GM21390 (cell line): Measurements from ENCODE around the gene SUPT20HL1.
A peak's percentile ranks its signal among the peaks of the same experiment; 100 is the strongest.
"Not testable (repeated sequence)": the region's sequence is repeated elsewhere in the genome, so short reads cannot be mapped to it uniquely, and the experiment has no call there.

ENCODE experiments used
- ATAC-seq: cut with Tn5 transposase; IDR thresholded peaks from one replicate; pipeline ENCODE4 v1.9.1; 2021; ENCODE audit not compliant: unreplicated experiment

SUPT20HL1 gene

GRCh38 chrX:24360272-24360671 lies at the start of gene SUPT20HL1:
TSS of gene SUPT20HL1 (plus strand) at chrX:24360639. CDS start at chrX:24362761, 2,122 bp downstream.
- no peak for ATAC-seq

GRCh38 chrX:24310916-24311315 lies 49.5 kb upstream of the SUPT20HL1 start:
- ATAC-seq: not testable (repeated sequence)

GRCh38 chrX:24311507-24312248 lies 48.8 kb upstream of the SUPT20HL1 start:
- ATAC-seq: not testable (repeated sequence)

- not testable (repeated sequence) for ATAC-seq
Measured at GRCh38 chrX:24312249-24312607, 48.2 kb upstream of the SUPT20HL1 start.

- ATAC-seq: no peak
Measured at GRCh38 chrX:24314019-24314635, 46.3 kb upstream of the SUPT20HL1 start, which contains the start of gene SUPT20HL2. TSS of gene SUPT20HL2 (minus strand) at chrX:24314069. CDS start at chrX:24313315, 754 bp downstream.

GRCh38 chrX:24316111-24316510 lies 44.3 kb upstream of the SUPT20HL1 start:
- ATAC-seq: no peak

- no peak for ATAC-seq
Measured at GRCh38 chrX:24317567-24317966, 42.9 kb upstream of the SUPT20HL1 start.

- no peak for ATAC-seq
Measured at GRCh38 chrX:24321741-24322395, 38.6 kb upstream of the SUPT20HL1 start.

GRCh38 chrX:24325231-24325630 lies 35.2 kb upstream of the SUPT20HL1 start:
- no peak for ATAC-seq

- ATAC-seq: no peak
Measured at GRCh38 chrX:24332878-24333277, 27.6 kb upstream of the SUPT20HL1 start.

- ATAC-seq: no peak
Measured at GRCh38 chrX:24333371-24333770, 27.1 kb upstream of the SUPT20HL1 start.

- ATAC-seq: no peak
Measured at GRCh38 chrX:24334461-24334860, 26.0 kb upstream of the SUPT20HL1 start.

GRCh38 chrX:24335871-24336270 lies 24.6 kb upstream of the SUPT20HL1 start:
- ATAC-seq: no peak

- no peak for ATAC-seq
Measured at GRCh38 chrX:24339911-24340310, 20.5 kb upstream of the SUPT20HL1 start.

GRCh38 chrX:24340501-24340900 lies 19.9 kb upstream of the SUPT20HL1 start:
- no peak for ATAC-seq

GRCh38 chrX:24341795-24342194 lies 18.6 kb upstream of the SUPT20HL1 start:
- no peak for ATAC-seq

- peak; percentile 81 for ATAC-seq
Measured at GRCh38 chrX:24343719-24344118, 16.7 kb upstream of the SUPT20HL1 start.

GRCh38 chrX:24347881-24348280 lies 12.6 kb upstream of the SUPT20HL1 start:
- no peak for ATAC-seq

GRCh38 chrX:24350217-24350616 lies 10.2 kb upstream of the SUPT20HL1 start:
- ATAC-seq: no peak

- ATAC-seq: no peak
Measured at GRCh38 chrX:24355095-24355494, 5.3 kb upstream of the SUPT20HL1 start.

- no peak for ATAC-seq
Measured at GRCh38 chrX:24357106-24357505, 3.3 kb upstream of the SUPT20HL1 start.
